ENCODE results near the gene CAMK1D. TPM values are rescaled to one million over a fixed set of nuclear protein-coding genes. Genes with fewer than 3 reads are reported as not detected.

The CAMK1D gene
- total and polyA plus RNA-seq, 2 experiments from 2014 or later: 4.6 to 7.2 TPM

DNA sequence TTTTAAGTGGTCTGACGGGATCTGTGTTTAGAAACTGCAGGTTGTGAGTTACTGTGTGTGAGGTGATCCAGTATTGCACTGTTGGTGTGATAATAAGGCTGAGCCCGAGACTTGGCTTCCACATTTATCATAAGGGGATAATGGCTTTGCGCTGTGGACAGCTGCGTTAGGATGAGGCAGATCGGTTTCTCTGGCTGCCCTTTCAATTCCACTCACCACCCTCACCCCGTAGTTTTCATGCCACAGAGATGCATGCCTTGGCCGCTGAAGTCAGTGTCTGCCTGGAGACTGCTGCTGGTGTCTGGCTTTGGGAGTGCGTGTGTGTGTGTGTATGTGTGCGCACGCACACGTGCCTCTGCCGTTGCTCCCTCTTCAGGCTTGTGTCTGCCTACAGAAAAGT, 379.1 kb downstream of the CAMK1D start:
- Histone ChIP-seq H3K79me2 (replicated peaks; ENCODE audit: insufficient read depth) (no peaks in the 10 kb centered on the region), H3K27ac (ENCODE audit: low read depth) (no peak overlapping the region), H3K27me3 (ENCODE audit: insufficient read depth) (no peaks in the 10 kb centered on the region), H3K9me2 (ENCODE audit: insufficient read depth) (no peaks in the 10 kb centered on the region), H2AFZ (no peak overlapping the region), H3K4me1 (ENCODE audit: insufficient read depth) (0 out of 2 replicates have a peak, but pooled peaks cover 7% of the 10 kb centered on the region), H4K20me1 (replicated peaks; ENCODE audit: insufficient read depth) (no peaks in the 10 kb centered on the region), H3K4me2 (no peak overlapping the region), H3F3A (replicated peaks; ENCODE audit: low read depth) (no peaks in the 10 kb centered on the region), H3K36me3 (ENCODE audit: insufficient read depth) (no peaks in the 10 kb centered on the region), H3K4me3 (no peak overlapping the region)
- DNase-seq (ENCODE audit: low spot score) (no peak), ATAC-seq (no peak)
- Mint-ChIP-seq H3K9me3 (0 out of 3 replicates have a peak, but pooled peaks cover 4% of the 10 kb centered on the region), H3K4me3 (no peak overlapping the region), H3K27ac (no peak overlapping the region), H3K27me3 (ENCODE audit: insufficient read depth, low read depth, poor library complexity) (peaks cover 2% of the 10 kb centered on the region), H3K4me1 (peaks cover 19% of the 10 kb centered on the region), H3K36me3 (ENCODE audit: low read depth) (no peaks in the 10 kb centered on the region)
- TF ChIP-seq, protein P1, sequence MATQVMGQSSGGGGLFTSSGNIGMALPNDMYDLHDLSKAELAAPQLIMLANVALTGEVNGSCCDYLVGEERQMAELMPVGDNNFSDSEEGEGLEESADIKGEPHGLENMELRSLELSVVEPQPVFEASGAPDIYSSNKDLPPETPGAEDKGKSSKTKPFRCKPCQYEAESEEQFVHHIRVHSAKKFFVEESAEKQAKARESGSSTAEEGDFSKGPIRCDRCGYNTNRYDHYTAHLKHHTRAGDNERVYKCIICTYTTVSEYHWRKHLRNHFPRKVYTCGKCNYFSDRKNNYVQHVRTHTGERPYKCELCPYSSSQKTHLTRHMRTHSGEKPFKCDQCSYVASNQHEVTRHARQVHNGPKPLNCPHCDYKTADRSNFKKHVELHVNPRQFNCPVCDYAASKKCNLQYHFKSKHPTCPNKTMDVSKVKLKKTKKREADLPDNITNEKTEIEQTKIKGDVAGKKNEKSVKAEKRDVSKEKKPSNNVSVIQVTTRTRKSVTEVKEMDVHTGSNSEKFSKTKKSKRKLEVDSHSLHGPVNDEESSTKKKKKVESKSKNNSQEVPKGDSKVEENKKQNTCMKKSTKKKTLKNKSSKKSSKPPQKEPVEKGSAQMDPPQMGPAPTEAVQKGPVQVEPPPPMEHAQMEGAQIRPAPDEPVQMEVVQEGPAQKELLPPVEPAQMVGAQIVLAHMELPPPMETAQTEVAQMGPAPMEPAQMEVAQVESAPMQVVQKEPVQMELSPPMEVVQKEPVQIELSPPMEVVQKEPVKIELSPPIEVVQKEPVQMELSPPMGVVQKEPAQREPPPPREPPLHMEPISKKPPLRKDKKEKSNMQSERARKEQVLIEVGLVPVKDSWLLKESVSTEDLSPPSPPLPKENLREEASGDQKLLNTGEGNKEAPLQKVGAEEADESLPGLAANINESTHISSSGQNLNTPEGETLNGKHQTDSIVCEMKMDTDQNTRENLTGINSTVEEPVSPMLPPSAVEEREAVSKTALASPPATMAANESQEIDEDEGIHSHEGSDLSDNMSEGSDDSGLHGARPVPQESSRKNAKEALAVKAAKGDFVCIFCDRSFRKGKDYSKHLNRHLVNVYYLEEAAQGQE (IDR thresholded peaks at IDR 0.05; ENCODE audit: unreplicated experiment): no peak
- TF ChIP-seq, protein P2, sequence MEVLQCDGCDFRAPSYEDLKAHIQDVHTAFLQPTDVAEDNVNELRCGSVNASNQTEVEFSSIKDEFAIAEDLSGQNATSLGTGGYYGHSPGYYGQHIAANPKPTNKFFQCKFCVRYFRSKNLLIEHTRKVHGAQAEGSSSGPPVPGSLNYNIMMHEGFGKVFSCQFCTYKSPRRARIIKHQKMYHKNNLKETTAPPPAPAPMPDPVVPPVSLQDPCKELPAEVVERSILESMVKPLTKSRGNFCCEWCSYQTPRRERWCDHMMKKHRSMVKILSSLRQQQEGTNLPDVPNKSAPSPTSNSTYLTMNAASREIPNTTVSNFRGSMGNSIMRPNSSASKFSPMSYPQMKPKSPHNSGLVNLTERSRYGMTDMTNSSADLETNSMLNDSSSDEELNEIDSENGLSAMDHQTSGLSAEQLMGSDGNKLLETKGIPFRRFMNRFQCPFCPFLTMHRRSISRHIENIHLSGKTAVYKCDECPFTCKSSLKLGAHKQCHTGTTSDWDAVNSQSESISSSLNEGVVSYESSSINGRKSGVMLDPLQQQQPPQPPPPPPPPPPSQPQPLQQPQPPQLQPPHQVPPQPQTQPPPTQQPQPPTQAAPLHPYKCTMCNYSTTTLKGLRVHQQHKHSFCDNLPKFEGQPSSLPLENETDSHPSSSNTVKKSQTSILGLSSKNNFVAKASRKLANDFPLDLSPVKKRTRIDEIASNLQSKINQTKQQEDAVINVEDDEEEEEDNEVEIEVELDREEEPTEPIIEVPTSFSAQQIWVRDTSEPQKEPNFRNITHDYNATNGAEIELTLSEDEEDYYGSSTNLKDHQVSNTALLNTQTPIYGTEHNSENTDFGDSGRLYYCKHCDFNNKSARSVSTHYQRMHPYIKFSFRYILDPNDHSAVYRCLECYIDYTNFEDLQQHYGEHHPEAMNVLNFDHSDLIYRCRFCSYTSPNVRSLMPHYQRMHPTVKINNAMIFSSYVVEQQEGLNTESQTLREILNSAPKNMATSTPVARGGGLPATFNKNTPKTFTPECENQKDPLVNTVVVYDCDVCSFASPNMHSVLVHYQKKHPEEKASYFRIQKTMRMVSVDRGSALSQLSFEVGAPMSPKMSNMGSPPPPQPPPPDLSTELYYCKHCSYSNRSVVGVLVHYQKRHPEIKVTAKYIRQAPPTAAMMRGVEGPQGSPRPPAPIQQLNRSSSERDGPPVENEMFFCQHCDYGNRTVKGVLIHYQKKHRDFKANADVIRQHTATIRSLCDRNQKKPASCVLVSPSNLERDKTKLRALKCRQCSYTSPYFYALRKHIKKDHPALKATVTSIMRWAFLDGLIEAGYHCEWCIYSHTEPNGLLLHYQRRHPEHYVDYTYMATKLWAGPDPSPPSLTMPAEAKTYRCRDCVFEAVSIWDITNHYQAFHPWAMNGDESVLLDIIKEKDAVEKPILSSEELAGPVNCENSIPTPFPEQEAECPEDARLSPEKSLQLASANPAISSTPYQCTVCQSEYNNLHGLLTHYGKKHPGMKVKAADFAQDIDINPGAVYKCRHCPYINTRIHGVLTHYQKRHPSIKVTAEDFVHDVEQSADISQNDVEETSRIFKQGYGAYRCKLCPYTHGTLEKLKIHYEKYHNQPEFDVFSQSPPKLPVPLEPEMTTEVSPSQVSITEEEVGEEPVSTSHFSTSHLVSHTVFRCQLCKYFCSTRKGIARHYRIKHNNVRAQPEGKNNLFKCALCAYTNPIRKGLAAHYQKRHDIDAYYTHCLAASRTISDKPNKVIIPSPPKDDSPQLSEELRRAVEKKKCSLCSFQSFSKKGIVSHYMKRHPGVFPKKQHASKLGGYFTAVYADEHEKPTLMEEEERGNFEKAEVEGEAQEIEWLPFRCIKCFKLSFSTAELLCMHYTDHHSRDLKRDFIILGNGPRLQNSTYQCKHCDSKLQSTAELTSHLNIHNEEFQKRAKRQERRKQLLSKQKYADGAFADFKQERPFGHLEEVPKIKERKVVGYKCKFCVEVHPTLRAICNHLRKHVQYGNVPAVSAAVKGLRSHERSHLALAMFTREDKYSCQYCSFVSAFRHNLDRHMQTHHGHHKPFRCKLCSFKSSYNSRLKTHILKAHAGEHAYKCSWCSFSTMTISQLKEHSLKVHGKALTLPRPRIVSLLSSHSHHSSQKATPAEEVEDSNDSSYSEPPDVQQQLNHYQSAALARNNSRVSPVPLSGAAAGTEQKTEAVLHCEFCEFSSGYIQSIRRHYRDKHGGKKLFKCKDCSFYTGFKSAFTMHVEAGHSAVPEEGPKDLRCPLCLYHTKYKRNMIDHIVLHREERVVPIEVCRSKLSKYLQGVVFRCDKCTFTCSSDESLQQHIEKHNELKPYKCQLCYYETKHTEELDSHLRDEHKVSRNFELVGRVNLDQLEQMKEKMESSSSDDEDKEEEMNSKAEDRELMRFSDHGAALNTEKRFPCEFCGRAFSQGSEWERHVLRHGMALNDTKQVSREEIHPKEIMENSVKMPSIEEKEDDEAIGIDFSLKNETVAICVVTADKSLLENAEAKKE (CRISPR knock-in tag; IDR thresholded peaks at IDR 0.05): no peak
